Activated T-helper 9 cell treated with anti-CD3 and anti-CD28 coated beads, Interleukin-2, amount 50 U/mL, for 16 hours (primary cell): ENCODE results near the gene CHD1.
"Not testable (repeated sequence)": the region's sequence is repeated elsewhere in the genome, so short reads cannot be mapped to it uniquely, and the experiment has no call there.

ENCODE experiments used
- DNase-seq: peaks from one replicate; pipeline ENCODE4 v3.0.0-alpha.2; 2020; ENCODE audit warnings: low read depth

The CHD1 gene

DNA sequence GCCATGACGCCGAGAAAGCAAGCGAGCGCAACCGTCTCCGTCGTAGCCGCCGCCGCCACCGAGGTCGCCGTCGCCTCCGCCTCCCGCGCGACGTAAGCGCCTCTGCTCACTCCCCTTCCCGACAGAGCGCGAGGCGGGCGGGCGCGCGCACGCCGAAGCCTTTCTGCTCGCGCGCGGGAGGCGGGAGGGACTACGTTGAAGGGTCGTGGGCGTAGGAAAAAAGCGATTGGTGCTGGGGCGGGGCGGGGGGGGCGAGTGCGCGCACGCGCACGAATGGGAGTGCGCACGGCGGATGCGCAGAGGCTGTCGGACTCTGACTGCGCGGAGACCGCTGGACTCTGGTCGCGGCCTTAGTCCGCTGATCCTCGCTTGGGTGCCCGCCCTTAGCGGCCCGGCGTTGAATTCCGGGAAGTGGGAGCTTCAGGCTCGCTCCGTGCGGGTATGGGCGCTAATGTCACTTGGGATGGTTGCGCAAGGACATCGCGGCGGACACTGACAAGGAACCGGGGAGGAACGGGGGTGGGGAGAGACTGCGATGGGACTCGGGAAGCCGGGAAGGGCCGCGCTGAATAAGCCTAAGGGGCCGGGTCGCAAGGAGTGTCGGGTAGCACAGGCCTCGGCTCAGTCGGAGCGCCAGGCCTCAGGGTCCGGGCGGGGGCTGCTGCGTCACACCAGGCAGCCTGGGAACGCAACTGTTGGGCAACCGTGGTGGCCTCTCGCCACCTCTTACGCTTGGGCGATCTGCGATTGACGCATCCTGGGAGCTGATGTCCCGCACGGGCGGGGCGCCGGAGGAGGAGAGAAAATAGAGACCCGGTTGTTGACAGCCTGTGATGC lies at the start of gene CHD1:
Gene CHD1, minus strand, starts transcription at position 135 of the 837 bp plus-strand sequence. CDS start 2,621 bp downstream, outside the sequence.
- DNase-seq: peak; percentile 92

GRCh38 chr5:98978528-98978927 lies 49.7 kb upstream of the CHD1 start:
- DNase-seq: no peak

DNA sequence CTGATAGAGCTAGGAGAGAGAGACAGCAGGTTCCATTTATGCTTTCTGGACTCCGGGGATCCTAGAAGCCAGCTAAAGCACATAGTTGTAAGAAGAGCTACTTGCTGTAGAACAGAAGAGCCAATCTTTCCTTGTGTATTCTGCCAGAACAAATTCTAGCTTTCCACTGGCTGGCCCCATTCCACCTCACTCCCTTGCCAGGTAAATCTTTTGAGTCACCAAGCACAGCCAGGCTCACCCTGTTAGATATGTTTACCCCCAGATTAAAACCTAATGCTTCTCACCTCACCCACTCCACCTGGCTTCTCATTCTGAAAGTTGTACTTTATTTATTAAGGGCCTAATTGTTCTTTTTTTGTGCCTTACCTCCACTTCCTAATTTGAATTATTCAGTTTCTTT lies 48.9 kb upstream of the CHD1 start:
- no peak for DNase-seq

DNA sequence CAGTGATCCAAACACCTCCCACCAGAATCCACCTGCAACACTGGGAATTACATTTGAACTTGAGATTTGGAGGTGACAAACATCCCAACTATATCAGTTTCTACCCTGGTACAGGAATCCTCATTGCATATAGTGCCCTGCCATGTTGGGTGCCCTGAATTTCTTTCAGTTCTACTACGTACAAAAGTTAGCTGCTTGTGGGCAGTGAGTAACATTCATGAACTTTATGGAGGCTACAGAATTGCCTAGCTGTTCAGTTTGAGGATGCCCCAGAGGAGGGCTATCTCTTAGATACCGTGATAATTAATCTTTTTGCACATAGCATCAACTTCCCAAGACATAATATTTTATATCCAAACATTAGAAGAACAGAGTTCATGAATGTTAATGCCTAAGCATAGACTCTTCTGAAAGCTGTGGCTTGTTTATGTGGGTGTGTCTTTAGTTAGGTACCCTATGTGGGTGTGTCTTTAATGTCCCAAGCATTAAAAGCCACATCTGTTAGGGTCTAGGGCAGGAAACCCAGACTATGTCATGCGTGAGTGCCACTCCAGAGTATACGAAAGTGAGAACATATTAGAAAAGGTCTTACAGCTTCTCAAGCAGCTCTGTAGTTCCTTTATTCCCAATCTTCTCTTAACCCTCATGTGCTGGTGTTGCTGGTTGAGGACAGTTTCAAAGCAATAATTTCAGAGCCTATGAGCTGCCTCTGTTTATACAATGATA lies 47.0 kb upstream of the CHD1 start:
- no peak for DNase-seq

DNA sequence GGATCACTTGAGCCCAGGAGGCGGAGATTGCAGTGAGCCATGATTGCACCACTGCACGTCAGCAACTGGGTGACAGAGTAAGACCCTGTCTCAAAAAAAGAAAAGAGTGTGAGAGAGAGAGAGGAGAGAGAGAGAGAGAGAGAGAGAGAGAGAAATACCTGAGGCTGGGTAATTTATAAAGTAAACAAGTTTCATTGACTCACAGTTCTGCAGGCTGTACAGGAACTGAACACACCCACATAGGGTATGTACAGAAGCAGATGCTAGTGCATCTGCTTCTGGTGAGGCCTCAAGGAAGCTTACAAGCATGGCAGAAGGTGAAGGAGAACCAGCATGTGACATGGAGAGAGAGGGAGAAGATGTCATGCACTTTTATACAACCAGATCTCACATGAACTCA lies 46.4 kb upstream of the CHD1 start:
- DNase-seq: no peak

DNA sequence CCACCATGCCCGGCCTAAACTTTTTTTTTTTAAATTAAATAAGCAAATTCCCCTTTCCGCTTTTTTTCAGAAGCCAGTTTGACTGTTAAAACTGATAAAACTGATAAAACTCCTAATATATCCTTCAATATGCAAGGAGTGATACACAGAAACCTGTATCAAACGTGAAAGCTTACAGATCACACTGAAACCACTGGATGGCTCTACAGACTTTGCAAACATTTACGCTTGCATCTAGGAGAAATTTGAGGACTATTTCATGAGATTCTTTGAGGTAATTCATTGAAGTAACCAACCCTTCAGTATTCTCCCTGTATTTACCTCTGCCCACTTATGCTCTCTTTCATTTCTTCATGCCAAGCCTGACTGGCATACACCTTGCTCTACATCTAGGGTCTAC lies 40.6 kb upstream of the CHD1 start:
- DNase-seq: no peak

DNA sequence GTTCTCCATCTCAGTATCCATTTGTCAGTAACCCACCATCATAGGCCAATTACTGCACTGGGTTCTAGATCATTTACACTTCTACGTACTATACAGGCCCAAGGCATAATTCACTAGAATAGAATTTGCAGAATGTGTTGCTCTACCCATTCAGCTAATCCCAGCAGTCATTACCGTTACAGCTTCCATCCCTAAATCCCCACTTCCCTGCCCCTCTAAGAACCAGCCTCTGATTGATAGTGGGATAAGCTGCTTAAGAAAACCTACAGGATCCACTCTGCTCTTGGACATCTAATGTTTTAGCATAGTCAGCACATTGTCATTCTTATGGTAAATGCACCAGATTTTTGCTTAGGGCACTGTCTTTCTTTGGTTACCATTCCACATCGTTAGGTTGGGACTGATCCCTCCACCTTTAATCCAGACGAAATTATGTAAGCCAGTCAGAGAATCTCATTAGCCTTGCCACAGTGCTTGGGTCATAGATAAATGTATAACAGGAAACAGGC lies 39.3 kb upstream of the CHD1 start:
- DNase-seq: no peak

DNA sequence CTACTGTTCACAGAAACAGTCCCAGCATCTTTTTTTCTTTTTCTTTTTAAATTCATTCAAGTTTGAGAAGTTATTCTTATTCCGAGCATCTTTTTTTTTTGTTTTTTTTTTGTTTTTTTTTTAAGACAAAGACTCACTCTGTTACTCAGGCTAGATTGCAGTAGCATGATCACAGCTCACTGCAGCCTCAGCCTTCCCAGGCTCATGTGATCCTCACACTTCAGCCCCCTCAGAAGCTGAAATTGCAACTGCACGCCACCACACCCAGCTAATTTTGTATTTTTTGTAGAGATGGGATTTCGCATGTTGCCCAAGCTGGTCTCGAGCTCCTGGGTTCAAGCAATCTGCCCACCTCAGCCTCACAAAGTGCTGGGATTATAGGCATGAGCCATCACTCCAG lies 36.4 kb upstream of the CHD1 start:
- DNase-seq: no peak

- DNase-seq: no peak
Observed at GRCh38 chr5:98964621-98965020, 35.8 kb upstream of the CHD1 start.

- DNase-seq: no peak
Observed at GRCh38 chr5:98963019-98963418, 34.2 kb upstream of the CHD1 start.

DNA sequence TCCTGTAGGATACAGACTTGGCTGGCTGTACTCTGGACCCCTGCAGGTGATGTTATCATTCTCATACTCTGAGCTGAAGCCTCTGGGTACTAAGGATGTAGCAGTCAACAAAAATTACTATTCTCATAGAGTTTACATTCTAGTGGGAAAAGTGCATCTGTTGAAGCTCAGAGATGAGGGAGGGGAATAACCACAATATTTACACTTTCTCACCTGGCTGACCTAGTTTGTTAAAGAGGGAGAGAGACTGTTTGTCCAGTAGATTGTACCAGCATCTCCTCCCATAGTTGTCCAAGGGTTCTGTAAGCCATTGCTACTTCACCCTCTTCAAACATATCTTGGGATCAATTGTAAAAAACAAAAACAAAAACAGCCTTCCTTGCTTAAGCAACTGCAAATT lies 33.8 kb upstream of the CHD1 start:
- no peak for DNase-seq

DNA sequence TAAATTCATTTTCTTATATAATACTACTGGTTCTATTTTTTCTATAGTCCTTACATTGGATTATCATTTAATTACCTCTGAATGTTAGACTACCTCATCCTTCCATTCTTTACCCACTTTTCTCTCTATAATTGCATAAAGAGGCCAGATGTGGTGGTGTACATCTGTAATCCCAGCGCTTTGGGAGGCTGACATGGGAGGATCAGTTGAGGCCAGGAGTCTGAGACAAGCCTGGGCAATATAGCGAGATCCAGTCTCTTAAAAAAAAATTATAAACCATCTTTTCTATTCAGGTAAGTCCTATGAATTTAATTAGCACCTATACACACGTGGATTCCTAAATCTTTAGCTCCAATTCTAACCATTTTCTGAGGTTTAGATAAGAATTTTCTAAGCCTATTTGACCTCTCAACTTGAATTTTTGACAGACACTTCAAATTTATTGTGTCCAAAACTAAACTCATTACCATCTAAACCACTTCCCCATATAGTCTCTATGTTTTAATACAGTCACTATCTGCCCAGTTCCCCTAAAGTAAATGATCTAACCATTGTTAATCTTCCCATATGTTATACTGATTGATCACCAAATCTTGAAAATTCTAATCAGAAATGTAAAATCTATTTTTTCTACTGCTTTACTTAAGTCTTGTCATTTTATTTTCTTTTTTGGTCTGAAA lies 33.0 kb upstream of the CHD1 start:
- no peak for DNase-seq

GRCh38 chr5:98957307-98957706 lies 28.5 kb upstream of the CHD1 start:
- DNase-seq: no peak

DNA sequence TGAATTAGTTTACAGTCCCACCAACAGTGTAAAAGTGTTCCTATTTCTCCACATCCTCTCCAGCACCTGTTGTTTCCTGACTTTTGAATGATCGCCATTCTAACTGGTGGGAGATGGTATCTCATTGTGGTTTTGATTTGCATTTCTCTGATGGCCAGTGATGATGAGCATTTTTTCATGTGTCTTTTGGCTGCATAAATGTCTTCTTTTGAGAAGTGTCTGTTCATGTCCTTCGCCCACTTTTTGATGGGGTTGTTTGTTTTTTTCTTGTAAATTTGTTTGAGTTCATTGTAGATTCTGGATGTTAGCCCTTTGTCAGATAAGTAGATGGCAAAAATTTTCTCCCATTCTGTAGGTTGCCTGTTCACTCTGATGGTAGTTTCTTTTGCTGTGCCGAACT lies 27.1 kb upstream of the CHD1 start:
- DNase-seq: not testable (repeated sequence)

GRCh38 chr5:98955471-98955870 lies 26.7 kb upstream of the CHD1 start:
- DNase-seq: not testable (repeated sequence)

GRCh38 chr5:98954392-98955028 lies 25.7 kb upstream of the CHD1 start:
- no peak for DNase-seq

GRCh38 chr5:98942847-98943246 lies 14.0 kb upstream of the CHD1 start:
- DNase-seq: no peak

- DNase-seq: no peak
Observed at GRCh38 chr5:98941131-98941883, 12.5 kb upstream of the CHD1 start.

DNA sequence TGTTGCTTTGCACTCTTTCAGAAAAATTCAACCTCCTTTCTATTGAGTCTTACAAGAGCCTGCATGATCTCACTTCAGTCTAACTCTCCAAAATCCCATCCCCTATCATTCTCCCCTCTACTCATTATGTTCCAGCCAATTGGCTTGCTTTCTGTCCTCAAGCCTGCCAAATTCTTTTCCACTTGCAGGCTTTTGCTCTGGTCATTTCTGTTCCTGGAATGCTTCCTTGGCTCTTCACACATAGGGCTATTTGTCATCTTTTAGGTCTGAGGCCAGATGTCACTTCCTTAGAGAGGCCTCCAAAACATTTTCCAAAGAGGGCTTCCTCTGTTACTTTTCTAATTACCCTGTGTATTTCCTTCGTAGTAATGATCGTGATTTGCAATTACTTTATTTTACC lies 11.8 kb upstream of the CHD1 start:
- DNase-seq: no peak

GRCh38 chr5:98938464-98938863 lies 9.7 kb upstream of the CHD1 start:
- DNase-seq: no peak

- no peak for DNase-seq
Observed at GRCh38 chr5:98936948-98937715, 8.3 kb upstream of the CHD1 start.
